ENCODE data around the gene HSPH1. TPM values are rescaled to one million over a fixed set of nuclear protein-coding genes. Genes with fewer than 3 reads are reported as not detected.

The HSPH1 gene
- total RNA-seq, 1 experiment from 2014 or later = 116 TPM

GRCh38 chr13:31159306-31159705, 2.4 kb downstream of the HSPH1 start (continued):
- TF ChIP-seq EGR1 (IDR thresholded peaks at IDR 0.05; ENCODE audit: low read depth) (no peak), CEBPB (IDR thresholded peaks at IDR 0.05; ENCODE audit: low read depth) (no peak), CTCF (IDR thresholded peaks at IDR 0.05 in 2 of 3, conservative IDR thresholded peaks at IDR 0.05 in 1 of 3; ENCODE audit: borderline replicate concordance in 1 of 3, insufficient read depth in 1 of 3, low read depth in 2 of 3, low read length in 2 of 3) (no peak)

- RAD21 ChIA-PET (ENCODE audit: low non-redundant PET in 1 of 2, low total read pairs in 2 of 2, uncharacterized antibody in 2 of 2, unreplicated experiment in 2 of 2) = no interaction called here
- no peak overlapping the region for H3K4me2 ChIP-seq (ENCODE audit: low read length)
- no peak overlapping the region for H2AFZ ChIP-seq (ENCODE audit: low read depth, low read length, poor library complexity, severe bottlenecking)
- H4K20me1 ChIP-seq (ENCODE audit: insufficient read depth) = peaks cover 15% of the 10 kb centered on the region; the same call in 1 of the 2 replicates
- intact Hi-C loops (cut with micrococcal nuclease) = no loop called here
- peaks cover 66 to 86% of the 10 kb centered on the region in 2 experiments for H3K36me3 ChIP-seq (ENCODE audit: control insufficient read depth in 1 of 2, insufficient read depth in 2 of 2, low read length in 2 of 2)
- CTCF ChIA-PET = no interaction called here
- no peak for DNase-seq (ENCODE audit: low read depth, low spot score)
- H3K9me3 ChIP-seq (ENCODE audit: control insufficient read depth in 1 of 2, insufficient read depth in 1 of 2, low read depth in 1 of 2, low read length in 2 of 2) = no peaks in the 10 kb centered on the region
- H3K27ac ChIP-seq (ENCODE audit: low read depth, low read length) = no peak overlapping the region
- TF ChIP-seq MAX (IDR thresholded peaks at IDR 0.05) = no peak
- TF ChIP-seq REST (IDR thresholded peaks at IDR 0.05; ENCODE audit: low read depth) = no peak
- no peak for TF ChIP-seq CBX3 (IDR thresholded peaks at IDR 0.05; ENCODE audit: low read depth)
- no peak for TF ChIP-seq FOSL1 (IDR thresholded peaks at IDR 0.05; ENCODE audit: low read depth)
- TF ChIP-seq POLR2A (IDR thresholded peaks at IDR 0.05; ENCODE audit: borderline replicate concordance, extremely low read depth, insufficient read depth, insufficient read length) = no peak
- no peak for TF ChIP-seq TCF7L2 (IDR thresholded peaks at IDR 0.05; ENCODE audit: borderline replicate concordance, extremely low read depth, insufficient read depth, insufficient read length)
- TF ChIP-seq SP1 (IDR thresholded peaks at IDR 0.05; ENCODE audit: low read depth) = no peak
- no peak for TF ChIP-seq RAD21 (IDR thresholded peaks at IDR 0.05; ENCODE audit: low read depth)
- TF ChIP-seq ZBTB33 (IDR thresholded peaks at IDR 0.05; ENCODE audit: extremely low read depth, insufficient replicate concordance, low read length) = no peak
- TF ChIP-seq CEBPB (IDR thresholded peaks at IDR 0.05; ENCODE audit: low read depth) = no peak
- TF ChIP-seq SRF (IDR thresholded peaks at IDR 0.05; ENCODE audit: low read depth) = no peak
- TF ChIP-seq ATF3 (IDR thresholded peaks at IDR 0.05) = no peak
- TF ChIP-seq YY1 (IDR thresholded peaks at IDR 0.05; ENCODE audit: extremely low read depth, insufficient replicate concordance, low read depth, low read length) = no peak
- no peak for TF ChIP-seq ELF1 (IDR thresholded peaks at IDR 0.05; ENCODE audit: borderline replicate concordance, low read depth)
- TF ChIP-seq ZFX (IDR thresholded peaks at IDR 0.05) = no peak
- H3K9ac ChIP-seq (ENCODE audit: low read length) = no peak overlapping the region
- peaks cover 100% of the 10 kb centered on the region for H3K79me2 ChIP-seq (ENCODE audit: insufficient read depth, low read length)
- H3K4me3 ChIP-seq (replicated peaks in 1 of 2; ENCODE audit: low read depth in 1 of 2, low read length in 2 of 2) = no peak overlapping the region
- no peak for ATAC-seq
- H3K9me2 ChIP-seq (ENCODE audit: insufficient read depth) = no peaks in the 10 kb centered on the region
- no peaks in the 10 kb centered on the region for H3K27me3 ChIP-seq (ENCODE audit: insufficient read depth, low read length)
- H3K4me1 ChIP-seq (ENCODE audit: control insufficient read depth in 1 of 2, insufficient read depth in 2 of 2, low read length in 2 of 2) = peaks cover 6 to 8% of the 10 kb centered on the region in 2 experiments
- no TSS peak for BruUV-seq (replicated peaks)
- POLR2A ChIA-PET = no interaction called here
Observed at GRCh38 chr13:31154939-31155338, 6.8 kb downstream of the HSPH1 start.
